Osteocyte (in vitro differentiated cells): ENCODE measurements around the gene CD177. TPM values are rescaled to one million over a fixed set of nuclear protein-coding genes. Genes with fewer than 3 reads are reported as not detected.
"Not testable (repeated sequence)": the region's sequence is repeated elsewhere in the genome, so short reads cannot be mapped to it uniquely, and the experiment has no call there.

ENCODE experiments used
- DNase-seq: peaks from one replicate; pipeline ENCODE4 v3.0.0; 2021; ENCODE audit warnings: mixed read lengths; ENCODE audit not compliant: unreplicated experiment; ENCODE audit errors: extremely low spot score
- H3K27ac Mint-ChIP-seq: one replicate; pipeline ENCODE4 v1.8.0; 2021; ENCODE audit warnings: mild to moderate bottlenecking, mixed read lengths; ENCODE audit not compliant: unreplicated experiment
- H3K27me3 Mint-ChIP-seq: one replicate; pipeline ENCODE4 v1.8.0; 2021; ENCODE audit warnings: mixed read lengths; ENCODE audit not compliant: unreplicated experiment
- H3K36me3 Mint-ChIP-seq: one replicate; pipeline ENCODE4 v1.8.0; 2021; ENCODE audit warnings: mixed read lengths; ENCODE audit not compliant: unreplicated experiment
- H3K4me1 Mint-ChIP-seq: one replicate; pipeline ENCODE4 v1.8.0; 2021; ENCODE audit warnings: mixed read lengths; ENCODE audit not compliant: unreplicated experiment
- H3K4me3 Mint-ChIP-seq: one replicate; pipeline ENCODE4 v1.8.0; 2021; ENCODE audit warnings: mild to moderate bottlenecking, moderate library complexity, mixed read lengths; ENCODE audit not compliant: unreplicated experiment
- H3K9me3 Mint-ChIP-seq: one replicate; pipeline ENCODE4 v1.8.0; 2021; ENCODE audit warnings: mixed read lengths; ENCODE audit not compliant: unreplicated experiment
- CTCF ChIP-seq: fragments of 200-600 bp; sonication (generic); IDR thresholded peaks from 2 replicates; pipeline ENCODE4 v1.5.0; 2021; ENCODE audit warnings: antibody characterized with exemption, mild to moderate bottlenecking, moderate library complexity
- total RNA-seq: library from RNA; stranded (reverse); gene quantifications from 2 replicates; pipeline ENCODE4 v1.2.1, GENCODE V29; 2021

CD177 gene
- total RNA-seq, 1 donor from 2014 or later: not detected

GRCh38 chr19:43380771-43381386 is 27.4 kb downstream of the CD177 start:
- no peaks in the 10 kb centered on the region for H3K4me1 Mint-ChIP-seq
- no peaks in the 10 kb centered on the region for H3K36me3 Mint-ChIP-seq
- no peak overlapping the region for H3K4me3 Mint-ChIP-seq
- no peaks in the 10 kb centered on the region for H3K27me3 Mint-ChIP-seq
- no peak for TF ChIP-seq CTCF
- no peak overlapping the region for H3K27ac Mint-ChIP-seq
- DNase-seq: no peak
- H3K9me3 Mint-ChIP-seq: peaks cover 1% of the 10 kb centered on the region

GRCh38 chr19:43382586-43383216 is 29.2 kb downstream of the CD177 start:
- H3K4me1 Mint-ChIP-seq: not testable (repeated sequence)

GRCh38 chr19:43383254-43383653 is 29.8 kb downstream of the CD177 start:
- not testable (repeated sequence) for H3K4me3 Mint-ChIP-seq, H3K9me3 Mint-ChIP-seq, H3K27ac Mint-ChIP-seq, DNase-seq, H3K27me3 Mint-ChIP-seq, H3K4me1 Mint-ChIP-seq, H3K36me3 Mint-ChIP-seq

More at GRCh38 chr19:43382586-43383216, 29.2 kb downstream of the CD177 start:
- H3K4me3 Mint-ChIP-seq, H3K9me3 Mint-ChIP-seq, H3K27me3 Mint-ChIP-seq, H3K27ac Mint-ChIP-seq, H3K36me3 Mint-ChIP-seq, DNase-seq: not testable (repeated sequence)

GRCh38 chr19:43383759-43384158 is 30.3 kb downstream of the CD177 start:
- not testable (repeated sequence) for H3K27me3 Mint-ChIP-seq, DNase-seq, H3K9me3 Mint-ChIP-seq, H3K4me1 Mint-ChIP-seq, H3K27ac Mint-ChIP-seq, H3K36me3 Mint-ChIP-seq, H3K4me3 Mint-ChIP-seq

- not testable (repeated sequence) for DNase-seq, H3K9me3 Mint-ChIP-seq
Observed at GRCh38 chr19:43390903-43391551, 37.5 kb downstream of the CD177 start.

GRCh38 chr19:43391552-43391935 is 38.1 kb downstream of the CD177 start:
- not testable (repeated sequence) for H3K9me3 Mint-ChIP-seq, H3K27me3 Mint-ChIP-seq, H3K36me3 Mint-ChIP-seq, H3K4me3 Mint-ChIP-seq, DNase-seq, H3K27ac Mint-ChIP-seq, H3K4me1 Mint-ChIP-seq

More at GRCh38 chr19:43390903-43391551, 37.5 kb downstream of the CD177 start:
- not testable (repeated sequence) for H3K27ac Mint-ChIP-seq, H3K36me3 Mint-ChIP-seq, H3K4me1 Mint-ChIP-seq, H3K4me3 Mint-ChIP-seq, H3K27me3 Mint-ChIP-seq

GRCh38 chr19:43393501-43393900 is 40.0 kb downstream of the CD177 start:
- not testable (repeated sequence) for H3K36me3 Mint-ChIP-seq, H3K27ac Mint-ChIP-seq, H3K27me3 Mint-ChIP-seq, H3K4me3 Mint-ChIP-seq, H3K9me3 Mint-ChIP-seq, DNase-seq, H3K4me1 Mint-ChIP-seq

GRCh38 chr19:43395561-43395960 is 42.1 kb downstream of the CD177 start:
- TF ChIP-seq CTCF: no peak
- H3K27ac Mint-ChIP-seq: no peak overlapping the region
- H3K4me1 Mint-ChIP-seq: no peaks in the 10 kb centered on the region
- no peaks in the 10 kb centered on the region for H3K9me3 Mint-ChIP-seq
- DNase-seq: no peak
- H3K36me3 Mint-ChIP-seq: no peaks in the 10 kb centered on the region
- H3K4me3 Mint-ChIP-seq: no peak overlapping the region
- H3K27me3 Mint-ChIP-seq: peaks cover 2% of the 10 kb centered on the region
